ENCODE measurements around the gene ACOD1.
"Not testable (repeated sequence)": the region's sequence is repeated elsewhere in the genome, so short reads cannot be mapped to it uniquely, and the experiment has no call there.

The ACOD1 gene

GRCh38 chr13:76953968-76954367 lies 5.7 kb downstream of the ACOD1 start:
- DNase-seq (ENCODE audit: low spot score): no peak

- no peak for DNase-seq (ENCODE audit: low spot score)
These were observed 6.2 kb downstream of the ACOD1 start for GRCh38 chr13:76954538-76954937.

GRCh38 chr13:76955193-76955592 lies 6.9 kb downstream of the ACOD1 start:
- DNase-seq (ENCODE audit: low spot score): no peak

- no peak for DNase-seq (ENCODE audit: low spot score)
These were observed 7.3 kb downstream of the ACOD1 start for GRCh38 chr13:76955661-76956060.

GRCh38 chr13:76958841-76959432 lies 10.6 kb downstream of the ACOD1 start:
- no peak for DNase-seq (ENCODE audit: low spot score)

- DNase-seq (ENCODE audit: low spot score): not testable (repeated sequence)
These were observed 11.4 kb downstream of the ACOD1 start for GRCh38 chr13:76959734-76960133.

- no peak for DNase-seq (ENCODE audit: low spot score)
These were observed 17.6 kb downstream of the ACOD1 start for GRCh38 chr13:76965759-76966421.

- DNase-seq (ENCODE audit: low spot score): no peak
These were observed 18.7 kb downstream of the ACOD1 start for GRCh38 chr13:76967031-76967430.

GRCh38 chr13:76968041-76968440 lies 19.7 kb downstream of the ACOD1 start:
- no peak for DNase-seq (ENCODE audit: low spot score)

GRCh38 chr13:76969488-76970365 lies 21.4 kb downstream of the ACOD1 start:
- DNase-seq (ENCODE audit: low spot score): no peak

GRCh38 chr13:76971215-76971614 lies 22.9 kb downstream of the ACOD1 start:
- no peak for DNase-seq (ENCODE audit: low spot score)

- DNase-seq (ENCODE audit: low spot score): no peak
These were observed 23.8 kb downstream of the ACOD1 start for GRCh38 chr13:76971851-76972829.

- no peak for DNase-seq (ENCODE audit: low spot score)
These were observed 25.8 kb downstream of the ACOD1 start for GRCh38 chr13:76973920-76974617.

GRCh38 chr13:76974618-76974975 lies 26.3 kb downstream of the ACOD1 start:
- no peak for DNase-seq (ENCODE audit: low spot score)

GRCh38 chr13:76975863-76976262 lies 27.6 kb downstream of the ACOD1 start:
- no peak for DNase-seq (ENCODE audit: low spot score)

GRCh38 chr13:76976490-76976889 lies 28.2 kb downstream of the ACOD1 start:
- DNase-seq (ENCODE audit: low spot score): no peak

- DNase-seq (ENCODE audit: low spot score): no peak
These were observed 28.6 kb downstream of the ACOD1 start for GRCh38 chr13:76976929-76977328.

GRCh38 chr13:76980075-76980718 lies 31.9 kb downstream of the ACOD1 start:
- peak; percentile 75 for DNase-seq (ENCODE audit: low spot score)

- DNase-seq (ENCODE audit: low spot score): no peak
These were observed 33.8 kb downstream of the ACOD1 start for GRCh38 chr13:76982061-76982460.

- no peak for DNase-seq (ENCODE audit: low spot score)
These were observed 35.4 kb downstream of the ACOD1 start for GRCh38 chr13:76983676-76984075.

- no peak for DNase-seq (ENCODE audit: low spot score)
These were observed 43.1 kb downstream of the ACOD1 start for GRCh38 chr13:76991432-76991795.
